Mammary epithelial cell (primary cell): ENCODE results near the gene HS3ST3B1.

ENCODE experiments used
- EZH2 ChIP-seq: IDR thresholded peaks from 2 replicates; pipeline ENCODE4 v1.6.1; 2012; ENCODE audit warnings: low read length, inconsistent platforms, borderline replicate concordance
- TF ChIP-seq, protein P1 (sequence below), 2 donors: IDR thresholded peaks in 1 of 2; conservative IDR thresholded peaks in 1 of 2; 2 replicates each; pipeline ENCODE4 v1.5.1; 2011 to 2012; ENCODE audit warnings: inconsistent platforms in 2 of 2, low read length in 2 of 2, mild to moderate bottlenecking in 2 of 2, control low read depth in 1 of 2, low read depth in 1 of 2; ENCODE audit not compliant: insufficient read depth in 1 of 2; ENCODE audit errors: extremely low read depth in 1 of 2

GRCh38 chr17:14302431-14303099, 1.7 kb downstream of the HS3ST3B1 start:
- TF ChIP-seq, protein P1, sequence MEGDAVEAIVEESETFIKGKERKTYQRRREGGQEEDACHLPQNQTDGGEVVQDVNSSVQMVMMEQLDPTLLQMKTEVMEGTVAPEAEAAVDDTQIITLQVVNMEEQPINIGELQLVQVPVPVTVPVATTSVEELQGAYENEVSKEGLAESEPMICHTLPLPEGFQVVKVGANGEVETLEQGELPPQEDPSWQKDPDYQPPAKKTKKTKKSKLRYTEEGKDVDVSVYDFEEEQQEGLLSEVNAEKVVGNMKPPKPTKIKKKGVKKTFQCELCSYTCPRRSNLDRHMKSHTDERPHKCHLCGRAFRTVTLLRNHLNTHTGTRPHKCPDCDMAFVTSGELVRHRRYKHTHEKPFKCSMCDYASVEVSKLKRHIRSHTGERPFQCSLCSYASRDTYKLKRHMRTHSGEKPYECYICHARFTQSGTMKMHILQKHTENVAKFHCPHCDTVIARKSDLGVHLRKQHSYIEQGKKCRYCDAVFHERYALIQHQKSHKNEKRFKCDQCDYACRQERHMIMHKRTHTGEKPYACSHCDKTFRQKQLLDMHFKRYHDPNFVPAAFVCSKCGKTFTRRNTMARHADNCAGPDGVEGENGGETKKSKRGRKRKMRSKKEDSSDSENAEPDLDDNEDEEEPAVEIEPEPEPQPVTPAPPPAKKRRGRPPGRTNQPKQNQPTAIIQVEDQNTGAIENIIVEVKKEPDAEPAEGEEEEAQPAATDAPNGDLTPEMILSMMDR (conservative IDR thresholded peaks at IDR 0.05 in 1 of 2, IDR thresholded peaks at IDR 0.05 in 1 of 2; ENCODE audit: extremely low read depth in 1 of 2, insufficient read depth in 1 of 2, low read depth in 1 of 2, low read length in 2 of 2), result peak; percentile 62 to 74
- no peak for TF ChIP-seq EZH2
